Esophagus squamous epithelium (tissue), 4 donors: ENCODE measurements around the gene SLC7A7.

Source experiments
- POLR2A ChIP-seq, 4 donors: fragments of 450-650 bp; IDR thresholded peaks; one replicate each; pipeline ENCODE4 v1.6.1; 2017; ENCODE audit warnings: antibody characterized with exemption in 4 of 4, mild to moderate bottlenecking in 4 of 4, moderate library complexity in 3 of 4
- TF ChIP-seq, protein P1 (sequence below), 6 experiments: fragments of 450-650 bp in 4 of 6; fragments of 200-600 bp in 2 of 6; sonication (generic) in 2 of 6; IDR thresholded peaks; one replicate each; pipeline ENCODE4 v1.5.1; 2016 to 2019; ENCODE audit warnings: antibody characterized with exemption in 6 of 6, mild to moderate bottlenecking in 4 of 6, moderate library complexity in 4 of 6

DNA sequence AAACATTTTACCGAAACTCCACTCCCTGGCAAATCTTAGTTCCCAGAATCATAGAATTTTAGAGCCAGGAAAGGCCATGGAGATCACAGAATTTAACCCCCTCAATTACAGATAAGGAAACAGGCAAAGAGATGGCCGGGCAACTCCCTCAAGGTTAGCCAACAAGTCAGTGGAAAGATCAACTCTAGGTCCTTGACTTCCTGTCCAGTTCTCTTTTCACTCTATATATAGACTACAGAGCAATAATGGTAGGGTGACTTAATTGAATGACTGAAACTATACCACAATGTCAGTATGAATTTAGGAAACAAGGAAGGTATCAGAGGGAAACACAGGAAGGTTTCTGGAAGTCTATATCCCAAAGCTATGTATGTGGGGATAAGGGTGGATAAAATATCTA is 37.2 kb downstream of the SLC7A7 start:
- no peak for TF ChIP-seq POLR2A (IDR thresholded peaks at IDR 0.05)
- TF ChIP-seq, protein P1, sequence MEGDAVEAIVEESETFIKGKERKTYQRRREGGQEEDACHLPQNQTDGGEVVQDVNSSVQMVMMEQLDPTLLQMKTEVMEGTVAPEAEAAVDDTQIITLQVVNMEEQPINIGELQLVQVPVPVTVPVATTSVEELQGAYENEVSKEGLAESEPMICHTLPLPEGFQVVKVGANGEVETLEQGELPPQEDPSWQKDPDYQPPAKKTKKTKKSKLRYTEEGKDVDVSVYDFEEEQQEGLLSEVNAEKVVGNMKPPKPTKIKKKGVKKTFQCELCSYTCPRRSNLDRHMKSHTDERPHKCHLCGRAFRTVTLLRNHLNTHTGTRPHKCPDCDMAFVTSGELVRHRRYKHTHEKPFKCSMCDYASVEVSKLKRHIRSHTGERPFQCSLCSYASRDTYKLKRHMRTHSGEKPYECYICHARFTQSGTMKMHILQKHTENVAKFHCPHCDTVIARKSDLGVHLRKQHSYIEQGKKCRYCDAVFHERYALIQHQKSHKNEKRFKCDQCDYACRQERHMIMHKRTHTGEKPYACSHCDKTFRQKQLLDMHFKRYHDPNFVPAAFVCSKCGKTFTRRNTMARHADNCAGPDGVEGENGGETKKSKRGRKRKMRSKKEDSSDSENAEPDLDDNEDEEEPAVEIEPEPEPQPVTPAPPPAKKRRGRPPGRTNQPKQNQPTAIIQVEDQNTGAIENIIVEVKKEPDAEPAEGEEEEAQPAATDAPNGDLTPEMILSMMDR (IDR thresholded peaks at IDR 0.05) = no peak
